Esophagus squamous epithelium (tissue), 4 donors: Measurements from ENCODE around the gene DAB1.

ENCODE experiments used
- CTCF ChIP-seq, 6 experiments: fragments of 450-650 bp in 4 of 6; fragments of 200-600 bp in 2 of 6; sonication (generic) in 2 of 6; IDR thresholded peaks; one replicate each; pipeline ENCODE4 v1.5.1; 2016 to 2019; ENCODE audit warnings: antibody characterized with exemption in 6 of 6, mild to moderate bottlenecking in 4 of 6, moderate library complexity in 4 of 6
- POLR2A ChIP-seq, 4 donors: fragments of 450-650 bp; IDR thresholded peaks; one replicate each; pipeline ENCODE4 v1.6.1; 2017; ENCODE audit warnings: antibody characterized with exemption in 4 of 4, mild to moderate bottlenecking in 4 of 4, moderate library complexity in 3 of 4

GRCh38 chr1:57316291-57316690 lies 107.6 kb downstream of the DAB1 start:
- TF ChIP-seq CTCF (IDR thresholded peaks at IDR 0.05), result no peak
- TF ChIP-seq POLR2A (IDR thresholded peaks at IDR 0.05), result no peak
